ENCODE measurements around the gene DOK6.

DOK6 gene

GRCh38 chr18:69411199-69411598 lies 10.5 kb downstream of the DOK6 start:
- no peak for DNase-seq (ENCODE audit: low read depth, low spot score)
- no peak for TF ChIP-seq CTCF (IDR thresholded peaks at IDR 0.05; ENCODE audit: low read depth, low read length)
- in situ Hi-C loops (cut with HindIII; ENCODE audit: low sequenced_read_pairs): no loop called here
- H3K4me3 ChIP-seq (ENCODE audit: low read depth, low read length): no peak overlapping the region

GRCh38 chr18:69414184-69414583 lies 13.5 kb downstream of the DOK6 start:
- TF ChIP-seq CTCF (IDR thresholded peaks at IDR 0.05; ENCODE audit: low read depth, low read length): no peak
- in situ Hi-C loops (cut with HindIII; ENCODE audit: low sequenced_read_pairs): no loop called here
- no peak overlapping the region for H3K4me3 ChIP-seq (ENCODE audit: low read depth, low read length)

GRCh38 chr18:69432847-69433246 lies 32.2 kb downstream of the DOK6 start:
- in situ Hi-C loops (cut with HindIII; ENCODE audit: low sequenced_read_pairs): no loop called here
- no peak for TF ChIP-seq CTCF (IDR thresholded peaks at IDR 0.05; ENCODE audit: low read depth, low read length)
- no peak for DNase-seq (ENCODE audit: low read depth, low spot score)
- H3K4me3 ChIP-seq (ENCODE audit: low read depth, low read length): no peak overlapping the region

More at GRCh38 chr18:69414184-69414583, 13.5 kb downstream of the DOK6 start:
- no peak for DNase-seq (ENCODE audit: low read depth, low spot score)

GRCh38 chr18:69435000-69435399 lies 34.3 kb downstream of the DOK6 start:
- in situ Hi-C loops (cut with HindIII; ENCODE audit: low sequenced_read_pairs): no loop called here
- DNase-seq (ENCODE audit: low read depth, low spot score): no peak
- TF ChIP-seq CTCF (IDR thresholded peaks at IDR 0.05; ENCODE audit: low read depth, low read length): no peak
- H3K4me3 ChIP-seq (ENCODE audit: low read depth, low read length): no peak overlapping the region

GRCh38 chr18:69444221-69444620 lies 43.5 kb downstream of the DOK6 start:
- no peak overlapping the region for H3K4me3 ChIP-seq (ENCODE audit: low read depth, low read length)
- peak; percentile 1 for DNase-seq (ENCODE audit: low read depth, low spot score)
- in situ Hi-C loops (cut with HindIII; ENCODE audit: low sequenced_read_pairs): no loop called here

GRCh38 chr18:69447886-69448285 lies 47.2 kb downstream of the DOK6 start:
- in situ Hi-C loops (cut with HindIII; ENCODE audit: low sequenced_read_pairs): no loop called here

More at GRCh38 chr18:69444221-69444620, 43.5 kb downstream of the DOK6 start:
- TF ChIP-seq CTCF (IDR thresholded peaks at IDR 0.05; ENCODE audit: low read depth, low read length): no peak

More at GRCh38 chr18:69447886-69448285, 47.2 kb downstream of the DOK6 start:
- no peak overlapping the region for H3K4me3 ChIP-seq (ENCODE audit: low read depth, low read length)
- no peak for TF ChIP-seq CTCF (IDR thresholded peaks at IDR 0.05; ENCODE audit: low read depth, low read length)
- DNase-seq (ENCODE audit: low read depth, low spot score): no peak

Measured in astrocyte of the spinal cord (primary cell).